HG03159 (cell line): ENCODE data around the gene GPX3.

Source experiments
- ATAC-seq: cut with Tn5 transposase; IDR thresholded peaks from one replicate; pipeline ENCODE4 v1.9.1; 2021; ENCODE audit warnings: mild to moderate bottlenecking, moderate library complexity; ENCODE audit not compliant: unreplicated experiment

Gene GPX3

GRCh38 chr5:151075698-151076331 lies 55.4 kb downstream of the GPX3 start:
- no peak for ATAC-seq

GRCh38 chr5:151076616-151077015 lies 56.2 kb downstream of the GPX3 start:
- no peak for ATAC-seq

GRCh38 chr5:151077419-151077818 lies 57.0 kb downstream of the GPX3 start:
- no peak for ATAC-seq

- ATAC-seq, result no peak
These were observed 57.6 kb downstream of the GPX3 start for GRCh38 chr5:151077967-151078366.
